GM23338 (cell line): ENCODE measurements around the gene OSBPL3. TPM values are rescaled to one million over a fixed set of nuclear protein-coding genes. Genes with fewer than 3 reads are reported as not detected.

Source experiments
- ATAC-seq: fragments of 200-7000 bp; cut with Tn5 transposase; 3 replicates; pipeline ENCODE4 v1.9.1; 2020
- DNase-seq: peaks from one replicate; pipeline ENCODE4 v3.0.0-alpha.2; 2015; ENCODE audit warnings: low spot score
- H2AFZ ChIP-seq: fragments of 200-600 bp; sonication (generic); 2 replicates; pipeline ENCODE4 v1.8.0; 2016; ENCODE audit warnings: antibody characterized with exemption, mild to moderate bottlenecking, moderate library complexity
- H3F3A ChIP-seq: fragments of 200-600 bp; sonication (generic); replicated peaks from 2 replicates; pipeline ENCODE4 v1.8.0; 2017; ENCODE audit warnings: antibody characterized with exemption, mixed run types, low read depth
- H3K27ac ChIP-seq: fragments of 200-600 bp; sonication (generic); 2 replicates; pipeline ENCODE4 v1.6.1; 2016; ENCODE audit warnings: low read depth
- H3K27me3 ChIP-seq: fragments of 200-600 bp; sonication (generic); 2 replicates; pipeline ENCODE4 v1.8.0; 2016; ENCODE audit warnings: mild to moderate bottlenecking, mixed run types, moderate library complexity; ENCODE audit not compliant: insufficient read depth
- H3K36me3 ChIP-seq: fragments of 200-600 bp; sonication (generic); 2 replicates; pipeline ENCODE4 v1.8.0; 2016; ENCODE audit warnings: mild to moderate bottlenecking; ENCODE audit not compliant: insufficient read depth
- H3K4me1 ChIP-seq: fragments of 200-600 bp; sonication (generic); 2 replicates; pipeline ENCODE4 v1.8.0; 2016; ENCODE audit warnings: mild to moderate bottlenecking, moderate library complexity; ENCODE audit not compliant: insufficient read depth
- H3K4me2 ChIP-seq: fragments of 200-600 bp; sonication (generic); 2 replicates; pipeline ENCODE4 v1.7.1; 2017; ENCODE audit warnings: mixed run types
- H3K4me3 ChIP-seq: fragments of 200-600 bp; sonication (generic); 2 replicates; pipeline ENCODE4 v1.6.1; 2016; ENCODE audit warnings: mixed run types
- H3K79me2 ChIP-seq: fragments of 200-600 bp; sonication (generic); replicated peaks from 2 replicates; pipeline ENCODE4 v1.8.0; 2017; ENCODE audit warnings: mild to moderate bottlenecking; ENCODE audit not compliant: insufficient read depth
- H3K9me2 ChIP-seq: fragments of 200-600 bp; sonication (generic); 2 replicates; pipeline ENCODE4 v1.8.0; 2017; ENCODE audit not compliant: insufficient read depth
- H4K20me1 ChIP-seq: fragments of 200-600 bp; sonication (generic); replicated peaks from 2 replicates; pipeline ENCODE4 v1.8.0; 2017; ENCODE audit warnings: mild to moderate bottlenecking; ENCODE audit not compliant: insufficient read depth
- H3K27ac Mint-ChIP-seq: 2 replicates; pipeline ENCODE4 v1.8.0; 2020; ENCODE audit warnings: inconsistent platforms, mild to moderate bottlenecking, moderate library complexity, mixed read lengths
- H3K27me3 Mint-ChIP-seq: 3 replicates; pipeline ENCODE4 v1.8.0; 2022; ENCODE audit warnings: low read depth, mild to moderate bottlenecking, moderate library complexity, mixed read lengths, inconsistent platforms; ENCODE audit not compliant: insufficient read depth, poor library complexity
- H3K36me3 Mint-ChIP-seq: 3 replicates; pipeline ENCODE4 v1.8.0; 2021; ENCODE audit warnings: low read depth, mild to moderate bottlenecking, inconsistent platforms, moderate library complexity, mixed read lengths
- H3K4me1 Mint-ChIP-seq: 3 replicates; pipeline ENCODE4 v1.8.0; 2020; ENCODE audit warnings: mild to moderate bottlenecking, inconsistent platforms, mixed read lengths
- H3K4me3 Mint-ChIP-seq: 3 replicates; pipeline ENCODE4 v1.8.0; 2021; ENCODE audit warnings: moderate library complexity, mild to moderate bottlenecking, inconsistent platforms, mixed read lengths
- H3K9me3 Mint-ChIP-seq: 3 replicates; pipeline ENCODE4 v1.8.0; 2020; ENCODE audit warnings: moderate library complexity, mild to moderate bottlenecking, inconsistent platforms, mixed read lengths
- CTCF ChIP-seq, 2 experiments: fragments of 200-600 bp in 1 of 2; sonication (generic) in 1 of 2; conservative IDR thresholded peaks; 2 replicates each; pipeline versions ENCODE4 v1.5.1 to v1.6.1; 2016 to 2017; ENCODE audit warnings: antibody characterized with exemption in 2 of 2, low read depth in 2 of 2, mild to moderate bottlenecking in 2 of 2, moderate library complexity in 1 of 2
- EZH2 ChIP-seq: fragments of 200-600 bp; sonication (generic); IDR thresholded peaks from one replicate; pipeline ENCODE4 v1.8.0; 2017; ENCODE audit warnings: antibody characterized with exemption, mild to moderate bottlenecking, low read depth; ENCODE audit not compliant: unreplicated experiment
- EZH2phosphoT487 ChIP-seq: fragments of 200-600 bp; sonication (generic); IDR thresholded peaks from one replicate; pipeline ENCODE4 v1.8.1; 2018; ENCODE audit warnings: antibody characterized with exemption; ENCODE audit not compliant: unreplicated experiment
- JUNB ChIP-seq: IDR thresholded peaks from one replicate; pipeline ENCODE4 v1.6.1; 2016; ENCODE audit warnings: antibody characterized with exemption; ENCODE audit not compliant: unreplicated experiment
- NANOG ChIP-seq: IDR thresholded peaks from 2 replicates; pipeline ENCODE4 v1.6.1; 2016; ENCODE audit warnings: antibody characterized with exemption, borderline replicate concordance
- POLR2AphosphoS5 ChIP-seq: IDR thresholded peaks from 2 replicates; pipeline ENCODE4 v1.6.1; 2016; ENCODE audit warnings: antibody characterized with exemption, low read depth
- STAT1 ChIP-seq: IDR thresholded peaks from one replicate; pipeline ENCODE4 v1.6.1; 2016; ENCODE audit warnings: antibody characterized with exemption; ENCODE audit not compliant: unreplicated experiment
- ZNF114 ChIP-seq: fragments of 250-450 bp; sonication (Bioruptor Pico); IDR thresholded peaks from 2 replicates; pipeline ENCODE4 v1.5.0; 2020; ENCODE audit warnings: mild to moderate bottlenecking, moderate library complexity
- ZNF331 ChIP-seq: fragments of 250-450 bp; sonication (Bioruptor Pico); IDR thresholded peaks from 2 replicates; pipeline ENCODE4 v1.5.0; 2020; ENCODE audit warnings: low read depth, mild to moderate bottlenecking, moderate library complexity
- polyA plus RNA-seq: library from polyadenylated mRNA; unstranded; fragments of >200 nt; fragmentation: Nextera tagmentation; extraction: Ambion mirVana; gene quantifications from 2 replicates; pipeline ENCODE4 v1.2.1, GENCODE V29; 2016
- total RNA-seq: library from RNA; depleted of rRNA; stranded (reverse); fragments of >200 nt; shearing (Covaris generic); gene quantifications from 2 replicates; pipeline ENCODE4 v1.2.3, GENCODE V29; 2014
- TF ChIP-seq, protein P1 (sequence below): fragments of 250-450 bp; sonication (Bioruptor Pico); IDR thresholded peaks from 2 replicates; pipeline ENCODE4 v1.5.0; 2020; ENCODE audit warnings: mild to moderate bottlenecking, moderate library complexity
- TF ChIP-seq, protein P2 (sequence below): IDR thresholded peaks from one replicate; pipeline ENCODE4 v1.6.1; 2018; ENCODE audit warnings: antibody characterized with exemption; ENCODE audit not compliant: unreplicated experiment
- TF ChIP-seq, protein P3 (sequence below): IDR thresholded peaks from 2 replicates; pipeline ENCODE4 v1.6.1; 2016; ENCODE audit warnings: antibody characterized with exemption

Gene OSBPL3
- total and polyA plus RNA-seq, 2 experiments from 2014 or later: 7.2 to 15.7 TPM

GRCh38 chr7:24970676-24971075, 9.3 kb downstream of the OSBPL3 start (continued):
- TF ChIP-seq, protein P1, sequence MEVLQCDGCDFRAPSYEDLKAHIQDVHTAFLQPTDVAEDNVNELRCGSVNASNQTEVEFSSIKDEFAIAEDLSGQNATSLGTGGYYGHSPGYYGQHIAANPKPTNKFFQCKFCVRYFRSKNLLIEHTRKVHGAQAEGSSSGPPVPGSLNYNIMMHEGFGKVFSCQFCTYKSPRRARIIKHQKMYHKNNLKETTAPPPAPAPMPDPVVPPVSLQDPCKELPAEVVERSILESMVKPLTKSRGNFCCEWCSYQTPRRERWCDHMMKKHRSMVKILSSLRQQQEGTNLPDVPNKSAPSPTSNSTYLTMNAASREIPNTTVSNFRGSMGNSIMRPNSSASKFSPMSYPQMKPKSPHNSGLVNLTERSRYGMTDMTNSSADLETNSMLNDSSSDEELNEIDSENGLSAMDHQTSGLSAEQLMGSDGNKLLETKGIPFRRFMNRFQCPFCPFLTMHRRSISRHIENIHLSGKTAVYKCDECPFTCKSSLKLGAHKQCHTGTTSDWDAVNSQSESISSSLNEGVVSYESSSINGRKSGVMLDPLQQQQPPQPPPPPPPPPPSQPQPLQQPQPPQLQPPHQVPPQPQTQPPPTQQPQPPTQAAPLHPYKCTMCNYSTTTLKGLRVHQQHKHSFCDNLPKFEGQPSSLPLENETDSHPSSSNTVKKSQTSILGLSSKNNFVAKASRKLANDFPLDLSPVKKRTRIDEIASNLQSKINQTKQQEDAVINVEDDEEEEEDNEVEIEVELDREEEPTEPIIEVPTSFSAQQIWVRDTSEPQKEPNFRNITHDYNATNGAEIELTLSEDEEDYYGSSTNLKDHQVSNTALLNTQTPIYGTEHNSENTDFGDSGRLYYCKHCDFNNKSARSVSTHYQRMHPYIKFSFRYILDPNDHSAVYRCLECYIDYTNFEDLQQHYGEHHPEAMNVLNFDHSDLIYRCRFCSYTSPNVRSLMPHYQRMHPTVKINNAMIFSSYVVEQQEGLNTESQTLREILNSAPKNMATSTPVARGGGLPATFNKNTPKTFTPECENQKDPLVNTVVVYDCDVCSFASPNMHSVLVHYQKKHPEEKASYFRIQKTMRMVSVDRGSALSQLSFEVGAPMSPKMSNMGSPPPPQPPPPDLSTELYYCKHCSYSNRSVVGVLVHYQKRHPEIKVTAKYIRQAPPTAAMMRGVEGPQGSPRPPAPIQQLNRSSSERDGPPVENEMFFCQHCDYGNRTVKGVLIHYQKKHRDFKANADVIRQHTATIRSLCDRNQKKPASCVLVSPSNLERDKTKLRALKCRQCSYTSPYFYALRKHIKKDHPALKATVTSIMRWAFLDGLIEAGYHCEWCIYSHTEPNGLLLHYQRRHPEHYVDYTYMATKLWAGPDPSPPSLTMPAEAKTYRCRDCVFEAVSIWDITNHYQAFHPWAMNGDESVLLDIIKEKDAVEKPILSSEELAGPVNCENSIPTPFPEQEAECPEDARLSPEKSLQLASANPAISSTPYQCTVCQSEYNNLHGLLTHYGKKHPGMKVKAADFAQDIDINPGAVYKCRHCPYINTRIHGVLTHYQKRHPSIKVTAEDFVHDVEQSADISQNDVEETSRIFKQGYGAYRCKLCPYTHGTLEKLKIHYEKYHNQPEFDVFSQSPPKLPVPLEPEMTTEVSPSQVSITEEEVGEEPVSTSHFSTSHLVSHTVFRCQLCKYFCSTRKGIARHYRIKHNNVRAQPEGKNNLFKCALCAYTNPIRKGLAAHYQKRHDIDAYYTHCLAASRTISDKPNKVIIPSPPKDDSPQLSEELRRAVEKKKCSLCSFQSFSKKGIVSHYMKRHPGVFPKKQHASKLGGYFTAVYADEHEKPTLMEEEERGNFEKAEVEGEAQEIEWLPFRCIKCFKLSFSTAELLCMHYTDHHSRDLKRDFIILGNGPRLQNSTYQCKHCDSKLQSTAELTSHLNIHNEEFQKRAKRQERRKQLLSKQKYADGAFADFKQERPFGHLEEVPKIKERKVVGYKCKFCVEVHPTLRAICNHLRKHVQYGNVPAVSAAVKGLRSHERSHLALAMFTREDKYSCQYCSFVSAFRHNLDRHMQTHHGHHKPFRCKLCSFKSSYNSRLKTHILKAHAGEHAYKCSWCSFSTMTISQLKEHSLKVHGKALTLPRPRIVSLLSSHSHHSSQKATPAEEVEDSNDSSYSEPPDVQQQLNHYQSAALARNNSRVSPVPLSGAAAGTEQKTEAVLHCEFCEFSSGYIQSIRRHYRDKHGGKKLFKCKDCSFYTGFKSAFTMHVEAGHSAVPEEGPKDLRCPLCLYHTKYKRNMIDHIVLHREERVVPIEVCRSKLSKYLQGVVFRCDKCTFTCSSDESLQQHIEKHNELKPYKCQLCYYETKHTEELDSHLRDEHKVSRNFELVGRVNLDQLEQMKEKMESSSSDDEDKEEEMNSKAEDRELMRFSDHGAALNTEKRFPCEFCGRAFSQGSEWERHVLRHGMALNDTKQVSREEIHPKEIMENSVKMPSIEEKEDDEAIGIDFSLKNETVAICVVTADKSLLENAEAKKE (CRISPR knock-in tag): no peak
- no peak for TF ChIP-seq ZNF331 (CRISPR knock-in tag)

DNA sequence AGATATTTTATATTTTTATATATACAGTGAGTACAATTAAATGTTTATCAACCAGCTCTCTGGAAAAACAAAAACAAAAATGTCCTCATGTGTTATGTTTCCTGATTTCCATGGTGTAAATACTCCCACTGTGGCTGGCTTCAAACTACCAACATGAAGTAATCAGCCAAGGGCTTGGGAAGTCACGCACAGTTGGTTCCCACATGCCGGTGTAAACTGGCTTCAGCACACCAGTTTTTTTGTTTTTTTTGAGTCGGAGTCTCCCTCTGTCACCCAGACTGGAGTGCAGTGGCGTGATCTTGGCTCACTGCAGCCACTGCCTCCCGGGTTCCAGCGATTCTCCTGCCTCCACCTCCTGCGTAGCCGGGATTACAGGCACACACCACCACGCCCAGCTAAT, 11.8 kb downstream of the OSBPL3 start:
- H3K79me2 ChIP-seq: peaks cover 77% of the 10 kb centered on the region
- TF ChIP-seq EZH2 (no peak), POLR2AphosphoS5 (no peak), NANOG (no peak), CTCF (conservative IDR thresholded peaks at IDR 0.05; ENCODE audit: low read depth in 2 of 2) (no peak), ZNF331 (CRISPR knock-in tag) (no peak), ZNF114 (CRISPR knock-in tag) (no peak), EZH2phosphoT487 (no peak), JUNB (no peak), STAT1 (no peak)
- TF ChIP-seq, protein P2, sequence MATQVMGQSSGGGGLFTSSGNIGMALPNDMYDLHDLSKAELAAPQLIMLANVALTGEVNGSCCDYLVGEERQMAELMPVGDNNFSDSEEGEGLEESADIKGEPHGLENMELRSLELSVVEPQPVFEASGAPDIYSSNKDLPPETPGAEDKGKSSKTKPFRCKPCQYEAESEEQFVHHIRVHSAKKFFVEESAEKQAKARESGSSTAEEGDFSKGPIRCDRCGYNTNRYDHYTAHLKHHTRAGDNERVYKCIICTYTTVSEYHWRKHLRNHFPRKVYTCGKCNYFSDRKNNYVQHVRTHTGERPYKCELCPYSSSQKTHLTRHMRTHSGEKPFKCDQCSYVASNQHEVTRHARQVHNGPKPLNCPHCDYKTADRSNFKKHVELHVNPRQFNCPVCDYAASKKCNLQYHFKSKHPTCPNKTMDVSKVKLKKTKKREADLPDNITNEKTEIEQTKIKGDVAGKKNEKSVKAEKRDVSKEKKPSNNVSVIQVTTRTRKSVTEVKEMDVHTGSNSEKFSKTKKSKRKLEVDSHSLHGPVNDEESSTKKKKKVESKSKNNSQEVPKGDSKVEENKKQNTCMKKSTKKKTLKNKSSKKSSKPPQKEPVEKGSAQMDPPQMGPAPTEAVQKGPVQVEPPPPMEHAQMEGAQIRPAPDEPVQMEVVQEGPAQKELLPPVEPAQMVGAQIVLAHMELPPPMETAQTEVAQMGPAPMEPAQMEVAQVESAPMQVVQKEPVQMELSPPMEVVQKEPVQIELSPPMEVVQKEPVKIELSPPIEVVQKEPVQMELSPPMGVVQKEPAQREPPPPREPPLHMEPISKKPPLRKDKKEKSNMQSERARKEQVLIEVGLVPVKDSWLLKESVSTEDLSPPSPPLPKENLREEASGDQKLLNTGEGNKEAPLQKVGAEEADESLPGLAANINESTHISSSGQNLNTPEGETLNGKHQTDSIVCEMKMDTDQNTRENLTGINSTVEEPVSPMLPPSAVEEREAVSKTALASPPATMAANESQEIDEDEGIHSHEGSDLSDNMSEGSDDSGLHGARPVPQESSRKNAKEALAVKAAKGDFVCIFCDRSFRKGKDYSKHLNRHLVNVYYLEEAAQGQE: no peak
- TF ChIP-seq, protein P3, sequence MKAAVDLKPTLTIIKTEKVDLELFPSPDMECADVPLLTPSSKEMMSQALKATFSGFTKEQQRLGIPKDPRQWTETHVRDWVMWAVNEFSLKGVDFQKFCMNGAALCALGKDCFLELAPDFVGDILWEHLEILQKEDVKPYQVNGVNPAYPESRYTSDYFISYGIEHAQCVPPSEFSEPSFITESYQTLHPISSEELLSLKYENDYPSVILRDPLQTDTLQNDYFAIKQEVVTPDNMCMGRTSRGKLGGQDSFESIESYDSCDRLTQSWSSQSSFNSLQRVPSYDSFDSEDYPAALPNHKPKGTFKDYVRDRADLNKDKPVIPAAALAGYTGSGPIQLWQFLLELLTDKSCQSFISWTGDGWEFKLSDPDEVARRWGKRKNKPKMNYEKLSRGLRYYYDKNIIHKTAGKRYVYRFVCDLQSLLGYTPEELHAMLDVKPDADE: no peak

More for the DNA sequence above, 11.8 kb downstream of the OSBPL3 start:
- Histone ChIP-seq H3K4me3 (no peak overlapping the region), H3F3A (no peaks in the 10 kb centered on the region), H3K4me1 (peaks cover 30% of the 10 kb centered on the region), H4K20me1 (no peaks in the 10 kb centered on the region; the same call in 1 of the 2 replicates), H3K36me3 (no peaks in the 10 kb centered on the region), H2AFZ (no peak overlapping the region), H3K4me2 (no peak overlapping the region), H3K9me2 (0 out of 2 replicates have a peak, but pooled peaks cover 6% of the 10 kb centered on the region), H3K27me3 (no peaks in the 10 kb centered on the region), H3K27ac (no peak overlapping the region)
- Mint-ChIP-seq H3K4me3 (no peak overlapping the region), H3K4me1 (peaks cover 42% of the 10 kb centered on the region), H3K27ac (no peak overlapping the region), H3K9me3 (no peaks in the 10 kb centered on the region), H3K36me3 (no peaks in the 10 kb centered on the region), H3K27me3 (peaks cover 7% of the 10 kb centered on the region)
- no peak for ATAC-seq
- no peak for DNase-seq
